Liver (tissue), 9 donors: ENCODE data around the gene RCOR2. TPM values are rescaled to one million over a fixed set of nuclear protein-coding genes. Genes with fewer than 3 reads are reported as not detected.
A peak's percentile ranks its signal among the peaks of the same experiment; 100 is the strongest.

ENCODE experiments used
- DNase-seq: peaks from one replicate; pipeline ENCODE4 v3.0.0-alpha.2; 2017; ENCODE audit warnings: low spot score
- H3K27ac ChIP-seq, 2 donors: one replicate each; pipeline ENCODE4 v1.7.0; 2013; ENCODE audit warnings: inconsistent platforms in 2 of 2, low read length in 2 of 2, control low read depth in 1 of 2, low read depth in 1 of 2, mild to moderate bottlenecking in 1 of 2
- H3K27me3 ChIP-seq, 4 donors: one replicate each; pipeline versions ENCODE4 v1.6.1 to v1.7.0; 2013; ENCODE audit warnings: low read length in 3 of 4, inconsistent platforms in 1 of 4, mild to moderate bottlenecking in 1 of 4, moderate library complexity in 1 of 4; ENCODE audit not compliant: control insufficient read depth in 4 of 4, insufficient read depth in 4 of 4
- H3K36me3 ChIP-seq, 4 donors: one replicate each; pipeline versions ENCODE4 v1.6.1 to v1.7.0; 2013; ENCODE audit warnings: low read length in 3 of 4, mild to moderate bottlenecking in 3 of 4, low read depth in 1 of 4, moderate library complexity in 1 of 4; ENCODE audit not compliant: control insufficient read depth in 4 of 4, insufficient read depth in 3 of 4
- H3K4me1 ChIP-seq, 4 donors: one replicate each; pipeline versions ENCODE4 v1.6.1 to v1.7.0; 2013; ENCODE audit warnings: low read length in 3 of 4, mild to moderate bottlenecking in 3 of 4, moderate library complexity in 1 of 4; ENCODE audit not compliant: control insufficient read depth in 4 of 4, insufficient read depth in 4 of 4
- H3K4me3 ChIP-seq, 3 donors: one replicate each; pipeline versions ENCODE4 v1.6.1 to v1.7.0; 2013; ENCODE audit warnings: low read length in 3 of 3, control low read depth in 1 of 3, low read depth in 1 of 3, mild to moderate bottlenecking in 1 of 3
- H3K9ac ChIP-seq, 2 donors: one replicate each; pipeline ENCODE4 v1.7.0; 2013; ENCODE audit warnings: low read length in 2 of 2, mild to moderate bottlenecking in 2 of 2, moderate library complexity in 2 of 2, control low read depth in 1 of 2, low read depth in 1 of 2
- H3K9me3 ChIP-seq, 4 donors: one replicate each; pipeline versions ENCODE4 v1.6.1 to v1.7.0; 2013; ENCODE audit warnings: low read length in 3 of 4; ENCODE audit not compliant: control insufficient read depth in 4 of 4
- EGR1 ChIP-seq, 2 donors: IDR thresholded peaks; 2 replicates each; pipeline ENCODE4 v1.6.1; 2016 to 2018; ENCODE audit warnings: antibody characterized with exemption in 2 of 2, low read depth in 2 of 2
- FOXA1 ChIP-seq: IDR thresholded peaks from 2 replicates; pipeline ENCODE4 v1.6.1; 2016; ENCODE audit warnings: antibody characterized with exemption
- FOXA2 ChIP-seq: IDR thresholded peaks from 2 replicates; pipeline ENCODE4 v1.6.1; 2016; ENCODE audit warnings: antibody characterized with exemption
- GABPA ChIP-seq, 2 donors: IDR thresholded peaks in 1 of 2; conservative IDR thresholded peaks in 1 of 2; 2 replicates each; pipeline ENCODE4 v1.6.1; 2016; ENCODE audit warnings: antibody characterized with exemption in 2 of 2, mild to moderate bottlenecking in 1 of 2, moderate library complexity in 1 of 2
- HNF4A ChIP-seq, 2 donors: conservative IDR thresholded peaks; 2 replicates each; pipeline ENCODE4 v1.6.1; 2016; ENCODE audit warnings: antibody characterized with exemption in 2 of 2, mild to moderate bottlenecking in 2 of 2
- HNF4G ChIP-seq: IDR thresholded peaks from 2 replicates; pipeline ENCODE4 v1.6.1; 2016; ENCODE audit warnings: antibody characterized with exemption
- JUND ChIP-seq, 2 donors: IDR thresholded peaks; 2 replicates each; pipeline ENCODE4 v1.6.1; 2016; ENCODE audit warnings: antibody characterized with exemption in 2 of 2
- NR2F2 ChIP-seq: IDR thresholded peaks from 2 replicates; pipeline ENCODE4 v1.6.1; 2016; ENCODE audit warnings: antibody characterized with exemption
- RAD21 ChIP-seq, 2 donors: IDR thresholded peaks; 2 replicates each; pipeline ENCODE4 v1.6.1; 2016; ENCODE audit warnings: antibody characterized with exemption in 2 of 2, mild to moderate bottlenecking in 2 of 2
- RXRA ChIP-seq, 2 donors: IDR thresholded peaks; 2 replicates each; pipeline ENCODE4 v1.6.1; 2017 to 2018; ENCODE audit warnings: antibody characterized with exemption in 2 of 2, mild to moderate bottlenecking in 1 of 2
- SP1 ChIP-seq: IDR thresholded peaks from 2 replicates; pipeline ENCODE4 v1.6.1; 2018; ENCODE audit warnings: antibody characterized with exemption, mild to moderate bottlenecking
- TAF1 ChIP-seq: conservative IDR thresholded peaks from 2 replicates; pipeline ENCODE4 v1.6.1; 2016; ENCODE audit warnings: antibody characterized with exemption, mild to moderate bottlenecking
- YY1 ChIP-seq: IDR thresholded peaks from 2 replicates; pipeline ENCODE4 v1.6.1; 2016; ENCODE audit warnings: antibody characterized with exemption, mild to moderate bottlenecking
- WGBS: extraction: QIAGEN DNeasy Blood & Tissue Kit; methylation state at CpG from one replicate; pipeline ENCODE4 v1.1.7; 2013; 5-methylcytosine and 5-hydroxymethylcytosine counted together
- polyA plus RNA-seq, 2 donors: library from polyadenylated mRNA; stranded (reverse) in 1 of 2; unstranded in 1 of 2; fragments of 200-250 nt in 1 of 2; fragments of >200 nt in 1 of 2; fragmentation: Nextera tagmentation in 1 of 2; extraction: Ambion mirVana in 1 of 2; gene quantifications; one replicate each; pipeline versions ENCODE4 v1.2.1 to v1.2.3, GENCODE V29; 2013 to 2015
- total RNA-seq, 2 donors: library from RNA; depleted of rRNA; stranded (reverse); fragments of >200 nt; gene quantifications; one replicate each; pipeline ENCODE4 v1.2.3, GENCODE V29; 2014
- TF ChIP-seq, protein P1 (sequence below): IDR thresholded peaks from 2 replicates; pipeline ENCODE4 v1.6.1; 2016; ENCODE audit warnings: antibody characterized with exemption
- TF ChIP-seq, protein P2 (sequence below): IDR thresholded peaks from 2 replicates; pipeline ENCODE4 v1.6.1; 2016; ENCODE audit warnings: antibody characterized with exemption, mild to moderate bottlenecking
- TF ChIP-seq, protein P3 (sequence below): IDR thresholded peaks from 2 replicates; pipeline ENCODE4 v1.6.1; 2016; ENCODE audit warnings: antibody characterized with exemption
- TF ChIP-seq, protein P4 (sequence below): fragments of 150-350 bp; IDR thresholded peaks from 2 replicates; pipeline ENCODE4 v1.5.1; 2017; ENCODE audit warnings: improper control_type of control experiment, low read depth, low read length; ENCODE audit not compliant: missing input control
- TF ChIP-seq, protein P5 (sequence below): IDR thresholded peaks from 2 replicates; pipeline ENCODE4 v1.6.1; 2016; ENCODE audit warnings: antibody characterized with exemption
- donor health status: healthy.
- donor health status: healthy.
- donor health status: healthy.
- donor health status: healthy.
- donor health status: healthy.

Gene RCOR2
- total and polyA plus RNA-seq, 4 donors: 0.05 to 0.19 TPM; not detected in 2

DNA sequence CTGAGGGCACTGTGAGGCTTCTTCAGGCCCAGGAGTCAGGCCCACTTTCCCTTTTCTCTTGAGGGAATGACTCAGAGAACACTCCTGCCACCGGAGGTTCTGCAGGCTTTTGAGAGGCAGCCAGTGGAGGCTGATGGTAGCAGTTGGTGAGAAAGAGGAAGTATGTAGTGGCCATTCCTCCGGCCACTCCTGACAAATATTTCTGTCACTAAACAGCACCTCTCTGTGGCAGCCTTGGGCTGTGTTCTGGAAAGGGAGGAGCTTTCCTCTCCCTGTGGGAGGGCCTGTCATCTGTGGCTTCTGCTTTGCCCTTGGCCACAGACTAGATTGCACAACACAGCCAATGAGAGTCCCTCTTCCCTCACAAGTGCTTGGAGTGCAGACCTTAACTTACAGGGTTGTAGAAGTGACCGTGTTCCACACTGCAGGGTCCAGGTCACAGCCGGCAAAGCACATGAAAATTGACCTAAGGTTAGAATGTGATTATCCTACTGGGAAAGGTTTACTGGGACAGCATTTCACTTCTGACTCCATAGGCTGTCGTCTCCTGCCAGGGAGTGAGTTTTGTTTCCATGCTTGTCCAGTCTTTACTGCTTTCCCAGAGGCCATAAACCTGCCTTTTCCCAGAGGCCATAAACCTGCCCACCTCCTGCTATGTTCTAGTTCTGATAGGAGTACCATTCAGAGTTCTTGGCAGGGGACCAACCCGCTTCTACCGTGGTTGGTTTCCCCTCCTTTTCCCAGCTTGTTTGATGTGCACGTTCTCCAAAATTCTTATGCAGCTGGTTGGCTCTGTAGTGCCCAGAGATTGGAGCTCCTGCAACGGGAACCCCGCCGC lies 44.8 kb downstream of the RCOR2 start:
- Histone ChIP-seq H3K9me3 (no peaks in the 10 kb centered on the region), H3K4me1 (peaks cover 7 to 46% (median 37%) of the 10 kb centered on the region in 4 donors), H3K27me3 (no peaks in the 10 kb centered on the region), H3K27ac (peak overlapping the region; percentile 65 to 74), H3K36me3 (no peaks in the 10 kb centered on the region), H3K9ac (peak overlapping the region in 1 of 2 donors; percentile 54), H3K4me3 (no peak overlapping the region)
- DNase-seq: peak; percentile 64
- WGBS: 18% methylated on average over 11 of the region's 11 CpGs
- TF ChIP-seq SP1 (peak; percentile 94), RXRA (IDR thresholded peaks at IDR 0.05) (peak; percentile 95 to 97), JUND (IDR thresholded peaks at IDR 0.05) (peak; percentile 73 to 74), GABPA (IDR thresholded peaks at IDR 0.05 in 1 of 2, conservative IDR thresholded peaks at IDR 0.05 in 1 of 2) (peak; percentile 16 to 76), RAD21 (IDR thresholded peaks at IDR 0.05) (peak; percentile 90 to 91), TAF1 (peak; percentile 82), NR2F2 (peak; percentile 88), HNF4G (peak; percentile 79), EGR1 (IDR thresholded peaks at IDR 0.05; ENCODE audit: low read depth in 2 of 2) (peak in 1 of 2 donors; percentile 33), YY1 (peak; percentile 90), FOXA2 (peak; percentile 70), FOXA1 (peak; percentile 69), HNF4A (conservative IDR thresholded peaks at IDR 0.05) (peak; percentile 93 to 98)
- TF ChIP-seq, protein P1, sequence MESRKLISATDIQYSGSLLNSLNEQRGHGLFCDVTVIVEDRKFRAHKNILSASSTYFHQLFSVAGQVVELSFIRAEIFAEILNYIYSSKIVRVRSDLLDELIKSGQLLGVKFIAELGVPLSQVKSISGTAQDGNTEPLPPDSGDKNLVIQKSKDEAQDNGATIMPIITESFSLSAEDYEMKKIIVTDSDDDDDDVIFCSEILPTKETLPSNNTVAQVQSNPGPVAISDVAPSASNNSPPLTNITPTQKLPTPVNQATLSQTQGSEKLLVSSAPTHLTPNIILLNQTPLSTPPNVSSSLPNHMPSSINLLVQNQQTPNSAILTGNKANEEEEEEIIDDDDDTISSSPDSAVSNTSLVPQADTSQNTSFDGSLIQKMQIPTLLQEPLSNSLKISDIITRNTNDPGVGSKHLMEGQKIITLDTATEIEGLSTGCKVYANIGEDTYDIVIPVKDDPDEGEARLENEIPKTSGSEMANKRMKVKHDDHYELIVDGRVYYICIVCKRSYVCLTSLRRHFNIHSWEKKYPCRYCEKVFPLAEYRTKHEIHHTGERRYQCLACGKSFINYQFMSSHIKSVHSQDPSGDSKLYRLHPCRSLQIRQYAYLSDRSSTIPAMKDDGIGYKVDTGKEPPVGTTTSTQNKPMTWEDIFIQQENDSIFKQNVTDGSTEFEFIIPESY: no peak
- TF ChIP-seq, protein P2, sequence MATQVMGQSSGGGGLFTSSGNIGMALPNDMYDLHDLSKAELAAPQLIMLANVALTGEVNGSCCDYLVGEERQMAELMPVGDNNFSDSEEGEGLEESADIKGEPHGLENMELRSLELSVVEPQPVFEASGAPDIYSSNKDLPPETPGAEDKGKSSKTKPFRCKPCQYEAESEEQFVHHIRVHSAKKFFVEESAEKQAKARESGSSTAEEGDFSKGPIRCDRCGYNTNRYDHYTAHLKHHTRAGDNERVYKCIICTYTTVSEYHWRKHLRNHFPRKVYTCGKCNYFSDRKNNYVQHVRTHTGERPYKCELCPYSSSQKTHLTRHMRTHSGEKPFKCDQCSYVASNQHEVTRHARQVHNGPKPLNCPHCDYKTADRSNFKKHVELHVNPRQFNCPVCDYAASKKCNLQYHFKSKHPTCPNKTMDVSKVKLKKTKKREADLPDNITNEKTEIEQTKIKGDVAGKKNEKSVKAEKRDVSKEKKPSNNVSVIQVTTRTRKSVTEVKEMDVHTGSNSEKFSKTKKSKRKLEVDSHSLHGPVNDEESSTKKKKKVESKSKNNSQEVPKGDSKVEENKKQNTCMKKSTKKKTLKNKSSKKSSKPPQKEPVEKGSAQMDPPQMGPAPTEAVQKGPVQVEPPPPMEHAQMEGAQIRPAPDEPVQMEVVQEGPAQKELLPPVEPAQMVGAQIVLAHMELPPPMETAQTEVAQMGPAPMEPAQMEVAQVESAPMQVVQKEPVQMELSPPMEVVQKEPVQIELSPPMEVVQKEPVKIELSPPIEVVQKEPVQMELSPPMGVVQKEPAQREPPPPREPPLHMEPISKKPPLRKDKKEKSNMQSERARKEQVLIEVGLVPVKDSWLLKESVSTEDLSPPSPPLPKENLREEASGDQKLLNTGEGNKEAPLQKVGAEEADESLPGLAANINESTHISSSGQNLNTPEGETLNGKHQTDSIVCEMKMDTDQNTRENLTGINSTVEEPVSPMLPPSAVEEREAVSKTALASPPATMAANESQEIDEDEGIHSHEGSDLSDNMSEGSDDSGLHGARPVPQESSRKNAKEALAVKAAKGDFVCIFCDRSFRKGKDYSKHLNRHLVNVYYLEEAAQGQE: peak; percentile 81
- TF ChIP-seq, protein P3, sequence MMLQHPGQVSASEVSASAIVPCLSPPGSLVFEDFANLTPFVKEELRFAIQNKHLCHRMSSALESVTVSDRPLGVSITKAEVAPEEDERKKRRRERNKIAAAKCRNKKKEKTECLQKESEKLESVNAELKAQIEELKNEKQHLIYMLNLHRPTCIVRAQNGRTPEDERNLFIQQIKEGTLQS: no peak
- TF ChIP-seq, protein P4, sequence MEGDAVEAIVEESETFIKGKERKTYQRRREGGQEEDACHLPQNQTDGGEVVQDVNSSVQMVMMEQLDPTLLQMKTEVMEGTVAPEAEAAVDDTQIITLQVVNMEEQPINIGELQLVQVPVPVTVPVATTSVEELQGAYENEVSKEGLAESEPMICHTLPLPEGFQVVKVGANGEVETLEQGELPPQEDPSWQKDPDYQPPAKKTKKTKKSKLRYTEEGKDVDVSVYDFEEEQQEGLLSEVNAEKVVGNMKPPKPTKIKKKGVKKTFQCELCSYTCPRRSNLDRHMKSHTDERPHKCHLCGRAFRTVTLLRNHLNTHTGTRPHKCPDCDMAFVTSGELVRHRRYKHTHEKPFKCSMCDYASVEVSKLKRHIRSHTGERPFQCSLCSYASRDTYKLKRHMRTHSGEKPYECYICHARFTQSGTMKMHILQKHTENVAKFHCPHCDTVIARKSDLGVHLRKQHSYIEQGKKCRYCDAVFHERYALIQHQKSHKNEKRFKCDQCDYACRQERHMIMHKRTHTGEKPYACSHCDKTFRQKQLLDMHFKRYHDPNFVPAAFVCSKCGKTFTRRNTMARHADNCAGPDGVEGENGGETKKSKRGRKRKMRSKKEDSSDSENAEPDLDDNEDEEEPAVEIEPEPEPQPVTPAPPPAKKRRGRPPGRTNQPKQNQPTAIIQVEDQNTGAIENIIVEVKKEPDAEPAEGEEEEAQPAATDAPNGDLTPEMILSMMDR: peak; percentile 67
- TF ChIP-seq, protein P5, sequence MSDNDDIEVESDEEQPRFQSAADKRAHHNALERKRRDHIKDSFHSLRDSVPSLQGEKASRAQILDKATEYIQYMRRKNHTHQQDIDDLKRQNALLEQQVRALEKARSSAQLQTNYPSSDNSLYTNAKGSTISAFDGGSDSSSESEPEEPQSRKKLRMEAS: peak; percentile 88
